WTC11 (cell line): ENCODE measurements around the gene CAPZB. TPM values are rescaled to one million over a fixed set of nuclear protein-coding genes. Genes with fewer than 3 reads are reported as not detected.

Experiments used
- ATAC-seq: fragments of 200-7000 bp; cut with Tn5 transposase; 2 replicates; pipeline ENCODE4 v1.10.0; 2021; ENCODE audit warnings: mild to moderate bottlenecking, moderate library complexity
- CTCF ChIA-PET: fragments of 300-600 bp; sonication (Branson Sonifier 250); formaldehyde crosslinking; loops from one replicate; lab custom pipeline; 2021; ENCODE audit warnings: antibody characterized with exemption; lab: Charles Lee
- POLR2A ChIA-PET: fragments of 350-600 bp; sonication (Branson Sonifier 250); formaldehyde crosslinking; loops from one replicate; lab custom pipeline; 2021; ENCODE audit warnings: antibody characterized with exemption; lab: Charles Lee
- DNase-seq: peaks from one replicate; pipeline ENCODE4 v3.0.0; 2021; ENCODE audit warnings: low spot score
- H3K27ac Mint-ChIP-seq: 2 replicates; pipeline ENCODE4 v1.8.0; 2021; ENCODE audit warnings: mixed read lengths
- H3K27me3 Mint-ChIP-seq: 2 replicates; pipeline ENCODE4 v1.8.0; 2021; ENCODE audit warnings: low read depth, mild to moderate bottlenecking, moderate library complexity, mixed read lengths
- H3K36me3 Mint-ChIP-seq: 2 replicates; pipeline ENCODE4 v1.8.0; 2021; ENCODE audit warnings: mixed read lengths
- H3K4me1 Mint-ChIP-seq: 2 replicates; pipeline ENCODE4 v1.8.0; 2022; ENCODE audit warnings: mixed read lengths
- H3K4me3 Mint-ChIP-seq: 2 replicates; pipeline ENCODE4 v1.8.0; 2021; ENCODE audit warnings: mild to moderate bottlenecking, moderate library complexity, mixed read lengths
- H3K9me3 Mint-ChIP-seq: 2 replicates; pipeline ENCODE4 v1.8.0; 2021; ENCODE audit warnings: mixed read lengths
- ATF6 ChIP-seq: sonication (generic); formaldehyde crosslinking; IDR thresholded peaks from 2 replicates; pipeline ENCODE4 v1.8.1; 2023; ENCODE audit warnings: mild to moderate bottlenecking, missing genetic modification reagents
- CREM ChIP-seq: sonication (generic); formaldehyde crosslinking; IDR thresholded peaks from 2 replicates; pipeline ENCODE4 v1.8.1; 2022; ENCODE audit warnings: mild to moderate bottlenecking, missing genetic modification reagents, moderate library complexity
- ETV6 ChIP-seq: sonication (generic); formaldehyde crosslinking; IDR thresholded peaks from 2 replicates; pipeline ENCODE4 v1.8.1; 2022; ENCODE audit warnings: mild to moderate bottlenecking, missing genetic modification reagents
- MYBL2 ChIP-seq: sonication (generic); formaldehyde crosslinking; IDR thresholded peaks from 2 replicates; pipeline ENCODE4 v1.8.1; 2023; ENCODE audit warnings: mild to moderate bottlenecking, moderate library complexity, missing genetic modification reagents
- NFATC4 ChIP-seq: fragments of 250-450 bp; sonication (Bioruptor Pico); IDR thresholded peaks from 2 replicates; pipeline ENCODE4 v1.9.0; 2021; ENCODE audit warnings: mild to moderate bottlenecking
- NFE2L1 ChIP-seq: sonication (generic); formaldehyde crosslinking; IDR thresholded peaks from 2 replicates; pipeline ENCODE4 v1.8.1; 2023; ENCODE audit warnings: missing genetic modification reagents
- NR1H2 ChIP-seq: sonication (generic); formaldehyde crosslinking; IDR thresholded peaks from 2 replicates; pipeline ENCODE4 v1.9.0; 2021; ENCODE audit warnings: mild to moderate bottlenecking, moderate library complexity, missing genetic modification reagents
- OVOL2 ChIP-seq: fragments of 250-450 bp; sonication (Bioruptor Pico); IDR thresholded peaks from 2 replicates; pipeline ENCODE4 v1.9.0; 2021; ENCODE audit warnings: mild to moderate bottlenecking, borderline replicate concordance
- RORB ChIP-seq: fragments of 250-450 bp; sonication (Bioruptor Pico); IDR thresholded peaks from 2 replicates; pipeline ENCODE4 v1.9.0; 2021; ENCODE audit warnings: mild to moderate bottlenecking
- SMAD3 ChIP-seq: sonication (generic); formaldehyde crosslinking; IDR thresholded peaks from 2 replicates; pipeline ENCODE4 v1.8.0; 2022; ENCODE audit warnings: missing genetic modification reagents, mild to moderate bottlenecking, borderline replicate concordance
- ZBTB21 ChIP-seq: sonication (generic); formaldehyde crosslinking; IDR thresholded peaks from 2 replicates; pipeline ENCODE4 v1.8.1; 2023; ENCODE audit warnings: mild to moderate bottlenecking, missing genetic modification reagents, borderline replicate concordance
- ZNF219 ChIP-seq: sonication (generic); formaldehyde crosslinking; IDR thresholded peaks from 2 replicates; pipeline ENCODE4 v1.8.0; 2023; ENCODE audit warnings: missing genetic modification reagents, mild to moderate bottlenecking, borderline replicate concordance
- ZNF263 ChIP-seq: sonication (generic); formaldehyde crosslinking; IDR thresholded peaks from 2 replicates; pipeline ENCODE4 v1.8.1; 2022; ENCODE audit warnings: low read depth, mild to moderate bottlenecking, moderate library complexity, missing genetic modification reagents
- ZNF317 ChIP-seq: sonication (generic); formaldehyde crosslinking; IDR thresholded peaks from 2 replicates; pipeline ENCODE4 v1.8.1; 2023; ENCODE audit warnings: low read depth, mild to moderate bottlenecking, moderate library complexity, missing genetic modification reagents, borderline replicate concordance
- ZNF671 ChIP-seq: fragments of 250-450 bp; sonication (Bioruptor Pico); IDR thresholded peaks from 2 replicates; pipeline ENCODE4 v1.8.0; 2021; ENCODE audit warnings: mild to moderate bottlenecking
- total RNA-seq: library from RNA; stranded (reverse); gene quantifications from 3 replicates; pipeline ENCODE4 v1.2.3, GENCODE V29; 2021
- TF ChIP-seq, protein P1 (sequence below): fragments of 250-450 bp; sonication (Bioruptor Pico); IDR thresholded peaks from 2 replicates; pipeline ENCODE4 v1.9.0; 2021; ENCODE audit warnings: mild to moderate bottlenecking
- TF ChIP-seq, protein P2 (sequence below): fragments of 250-450 bp; sonication (Bioruptor Pico); IDR thresholded peaks from 2 replicates; pipeline ENCODE4 v1.8.0; 2021; ENCODE audit warnings: mild to moderate bottlenecking
- TF ChIP-seq, protein P3 (sequence below): fragments of 250-450 bp; sonication (Bioruptor Pico); IDR thresholded peaks from 2 replicates; pipeline ENCODE4 v2.1.2; 2022; ENCODE audit warnings: mild to moderate bottlenecking, moderate library complexity
- TF ChIP-seq, protein P4 (sequence below): fragments of 200-600 bp; IDR thresholded peaks from 2 replicates; pipeline ENCODE4 v1.8.0; 2022; ENCODE audit warnings: antibody characterized with exemption

Gene CAPZB
- total RNA-seq, 1 experiment from 2014 or later = 348 TPM

DNA sequence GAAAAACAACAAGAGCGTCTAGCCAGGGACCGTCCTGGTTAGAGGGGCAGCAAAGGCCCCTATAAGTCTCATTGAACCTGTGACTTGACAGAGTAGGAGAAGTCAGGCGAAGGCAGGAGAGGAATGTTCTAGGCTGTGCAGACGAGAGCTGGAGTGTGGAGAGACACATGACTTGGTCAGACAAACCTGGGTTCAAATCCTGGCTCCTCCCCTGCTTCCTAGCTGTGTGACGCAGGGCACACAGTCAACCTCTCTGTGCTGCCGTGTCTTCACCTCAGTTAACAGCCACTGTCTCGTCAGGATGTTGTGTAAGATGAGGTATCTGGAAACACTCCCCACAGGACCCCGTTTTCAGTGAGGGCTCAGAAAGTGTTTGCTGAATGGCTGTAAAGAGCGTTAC, 157.6 kb downstream of the CAPZB start:
- ATAC-seq = no peak
- Mint-ChIP-seq H3K27ac (no peak overlapping the region), H3K4me3 (no peak overlapping the region), H3K36me3 (peaks cover 6% of the 10 kb centered on the region; the same call in 1 of the 2 replicates), H3K9me3 (no peaks in the 10 kb centered on the region), H3K27me3 (no peaks in the 10 kb centered on the region), H3K4me1 (no peaks in the 10 kb centered on the region)
- ChIA-PET POLR2A (no interaction called here), CTCF (no interaction called here)
- no peak for DNase-seq
- no peak for TF ChIP-seq RORB (CRISPR knock-in tag)
- TF ChIP-seq, protein P1, sequence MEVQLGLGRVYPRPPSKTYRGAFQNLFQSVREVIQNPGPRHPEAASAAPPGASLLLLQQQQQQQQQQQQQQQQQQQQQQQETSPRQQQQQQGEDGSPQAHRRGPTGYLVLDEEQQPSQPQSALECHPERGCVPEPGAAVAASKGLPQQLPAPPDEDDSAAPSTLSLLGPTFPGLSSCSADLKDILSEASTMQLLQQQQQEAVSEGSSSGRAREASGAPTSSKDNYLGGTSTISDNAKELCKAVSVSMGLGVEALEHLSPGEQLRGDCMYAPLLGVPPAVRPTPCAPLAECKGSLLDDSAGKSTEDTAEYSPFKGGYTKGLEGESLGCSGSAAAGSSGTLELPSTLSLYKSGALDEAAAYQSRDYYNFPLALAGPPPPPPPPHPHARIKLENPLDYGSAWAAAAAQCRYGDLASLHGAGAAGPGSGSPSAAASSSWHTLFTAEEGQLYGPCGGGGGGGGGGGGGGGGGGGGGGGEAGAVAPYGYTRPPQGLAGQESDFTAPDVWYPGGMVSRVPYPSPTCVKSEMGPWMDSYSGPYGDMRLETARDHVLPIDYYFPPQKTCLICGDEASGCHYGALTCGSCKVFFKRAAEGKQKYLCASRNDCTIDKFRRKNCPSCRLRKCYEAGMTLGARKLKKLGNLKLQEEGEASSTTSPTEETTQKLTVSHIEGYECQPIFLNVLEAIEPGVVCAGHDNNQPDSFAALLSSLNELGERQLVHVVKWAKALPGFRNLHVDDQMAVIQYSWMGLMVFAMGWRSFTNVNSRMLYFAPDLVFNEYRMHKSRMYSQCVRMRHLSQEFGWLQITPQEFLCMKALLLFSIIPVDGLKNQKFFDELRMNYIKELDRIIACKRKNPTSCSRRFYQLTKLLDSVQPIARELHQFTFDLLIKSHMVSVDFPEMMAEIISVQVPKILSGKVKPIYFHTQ (CRISPR knock-in tag) = no peak
- TF ChIP-seq, protein P2, sequence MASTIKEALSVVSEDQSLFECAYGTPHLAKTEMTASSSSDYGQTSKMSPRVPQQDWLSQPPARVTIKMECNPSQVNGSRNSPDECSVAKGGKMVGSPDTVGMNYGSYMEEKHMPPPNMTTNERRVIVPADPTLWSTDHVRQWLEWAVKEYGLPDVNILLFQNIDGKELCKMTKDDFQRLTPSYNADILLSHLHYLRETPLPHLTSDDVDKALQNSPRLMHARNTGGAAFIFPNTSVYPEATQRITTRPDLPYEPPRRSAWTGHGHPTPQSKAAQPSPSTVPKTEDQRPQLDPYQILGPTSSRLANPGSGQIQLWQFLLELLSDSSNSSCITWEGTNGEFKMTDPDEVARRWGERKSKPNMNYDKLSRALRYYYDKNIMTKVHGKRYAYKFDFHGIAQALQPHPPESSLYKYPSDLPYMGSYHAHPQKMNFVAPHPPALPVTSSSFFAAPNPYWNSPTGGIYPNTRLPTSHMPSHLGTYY = no peak
- TF ChIP-seq ZNF263 (CRISPR knock-in tag) = no peak
- no peak for TF ChIP-seq NFE2L1 (CRISPR knock-in tag)
- TF ChIP-seq OVOL2 (CRISPR knock-in tag) = no peak
- TF ChIP-seq NFATC4 (CRISPR knock-in tag) = no peak
- no peak for TF ChIP-seq MYBL2
- TF ChIP-seq ZNF317 = no peak

- Mint-ChIP-seq H3K27me3 (no peaks in the 10 kb centered on the region), H3K36me3 (peaks cover 6% of the 10 kb centered on the region; the same call in 1 of the 2 replicates), H3K4me3 (no peak overlapping the region), H3K27ac (no peak overlapping the region), H3K9me3 (no peaks in the 10 kb centered on the region), H3K4me1 (no peaks in the 10 kb centered on the region)
- ChIA-PET POLR2A (no interaction called here), CTCF (interaction anchor here (1.2 kb wide), 1 partner anchor 15 kb away, joined by 3 read pairs; the partner anchor contains the start of gene SLC66A1)
- no peak for TF ChIP-seq ATF6 (CRISPR knock-in tag)
- DNase-seq = no peak
- ATAC-seq = no peak
Observed at GRCh38 chr1:19327301-19327700, 158.0 kb downstream of the CAPZB start.

DNA sequence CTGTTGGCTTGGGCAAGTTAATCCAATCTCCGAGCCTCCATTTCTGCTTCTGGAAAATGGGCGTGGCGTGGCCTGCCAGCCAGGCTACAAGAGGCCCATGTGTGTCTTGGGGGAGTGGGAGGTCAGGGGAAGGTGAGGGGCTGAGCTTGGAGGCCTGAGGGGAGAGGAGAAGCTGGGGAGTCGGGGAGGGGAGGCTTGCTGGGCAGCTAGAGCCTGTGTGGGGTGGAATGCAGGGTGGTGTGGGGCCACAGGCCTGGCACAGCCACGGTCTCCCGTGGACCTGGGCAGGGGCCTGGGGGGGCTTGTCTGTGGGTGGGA, 158.6 kb downstream of the CAPZB start:
- no peak overlapping the region for H3K4me3 Mint-ChIP-seq
- no peak for TF ChIP-seq SMAD3
- no peak for TF ChIP-seq ETV6
- TF ChIP-seq, protein P3, sequence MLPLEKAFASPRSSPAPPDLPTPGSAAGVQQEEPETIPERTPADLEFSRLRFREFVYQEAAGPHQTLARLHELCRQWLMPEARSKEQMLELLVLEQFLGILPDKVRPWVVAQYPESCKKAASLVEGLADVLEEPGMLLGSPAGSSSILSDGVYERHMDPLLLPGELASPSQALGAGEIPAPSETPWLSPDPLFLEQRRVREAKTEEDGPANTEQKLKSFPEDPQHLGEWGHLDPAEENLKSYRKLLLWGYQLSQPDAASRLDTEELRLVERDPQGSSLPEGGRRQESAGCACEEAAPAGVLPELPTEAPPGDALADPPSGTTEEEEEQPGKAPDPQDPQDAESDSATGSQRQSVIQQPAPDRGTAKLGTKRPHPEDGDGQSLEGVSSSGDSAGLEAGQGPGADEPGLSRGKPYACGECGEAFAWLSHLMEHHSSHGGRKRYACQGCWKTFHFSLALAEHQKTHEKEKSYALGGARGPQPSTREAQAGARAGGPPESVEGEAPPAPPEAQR (CRISPR knock-in tag) = no peak
- TF ChIP-seq ZBTB21 = no peak
- TF ChIP-seq CREM (CRISPR knock-in tag) = no peak
- TF ChIP-seq, protein P4, sequence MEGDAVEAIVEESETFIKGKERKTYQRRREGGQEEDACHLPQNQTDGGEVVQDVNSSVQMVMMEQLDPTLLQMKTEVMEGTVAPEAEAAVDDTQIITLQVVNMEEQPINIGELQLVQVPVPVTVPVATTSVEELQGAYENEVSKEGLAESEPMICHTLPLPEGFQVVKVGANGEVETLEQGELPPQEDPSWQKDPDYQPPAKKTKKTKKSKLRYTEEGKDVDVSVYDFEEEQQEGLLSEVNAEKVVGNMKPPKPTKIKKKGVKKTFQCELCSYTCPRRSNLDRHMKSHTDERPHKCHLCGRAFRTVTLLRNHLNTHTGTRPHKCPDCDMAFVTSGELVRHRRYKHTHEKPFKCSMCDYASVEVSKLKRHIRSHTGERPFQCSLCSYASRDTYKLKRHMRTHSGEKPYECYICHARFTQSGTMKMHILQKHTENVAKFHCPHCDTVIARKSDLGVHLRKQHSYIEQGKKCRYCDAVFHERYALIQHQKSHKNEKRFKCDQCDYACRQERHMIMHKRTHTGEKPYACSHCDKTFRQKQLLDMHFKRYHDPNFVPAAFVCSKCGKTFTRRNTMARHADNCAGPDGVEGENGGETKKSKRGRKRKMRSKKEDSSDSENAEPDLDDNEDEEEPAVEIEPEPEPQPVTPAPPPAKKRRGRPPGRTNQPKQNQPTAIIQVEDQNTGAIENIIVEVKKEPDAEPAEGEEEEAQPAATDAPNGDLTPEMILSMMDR = no peak
- TF ChIP-seq NR1H2 = no peak
- TF ChIP-seq, protein P1 (CRISPR knock-in tag) = no peak
- TF ChIP-seq ZNF671 (CRISPR knock-in tag) = no peak
- TF ChIP-seq ZNF219 (CRISPR knock-in tag) = no peak
- TF ChIP-seq OVOL2 (CRISPR knock-in tag) = no peak
- ChIA-PET POLR2A (no interaction called here), CTCF (interaction anchor here (1.2 kb wide), 1 partner anchor 14 kb away, joined by 3 read pairs; the partner anchor contains the start of gene SLC66A1)
- H3K4me1 Mint-ChIP-seq = no peaks in the 10 kb centered on the region
- peaks cover 6% of the 10 kb centered on the region; the same call in 1 of the 2 replicates for H3K36me3 Mint-ChIP-seq
- H3K27ac Mint-ChIP-seq = no peak overlapping the region
- DNase-seq (no peak), ATAC-seq (no peak)
- H3K9me3 Mint-ChIP-seq = no peaks in the 10 kb centered on the region
- H3K27me3 Mint-ChIP-seq = no peaks in the 10 kb centered on the region
